Hepatocyte (in vitro differentiated cells): ENCODE results near the gene C2CD2L.

Experiments
- CTCF ChIP-seq: fragments of 200-600 bp; sonication (generic); IDR thresholded peaks from 2 replicates; pipeline ENCODE4 v1.5.1; 2016; ENCODE audit warnings: antibody characterized with exemption, mild to moderate bottlenecking; ENCODE audit not compliant: poor library complexity
- EZH2phosphoT487 ChIP-seq: fragments of 200-600 bp; sonication (generic); IDR thresholded peaks from one replicate; pipeline ENCODE4 v1.6.1; 2018; ENCODE audit warnings: antibody characterized with exemption, mild to moderate bottlenecking, low read depth, moderate library complexity; ENCODE audit not compliant: unreplicated experiment, severe bottlenecking

- TF ChIP-seq CTCF (no peak), EZH2phosphoT487 (no peak)
Observed at GRCh38 chr11:119148720-119149017, 41.5 kb downstream of the C2CD2L start.
